K562 (cell line): ENCODE data around the gene HSPA1B. TPM values are rescaled to one million over a fixed set of nuclear protein-coding genes. Genes with fewer than 3 reads are reported as not detected.

Source experiments
- ATAC-seq: fragments of 200-7000 bp; cut with Tn5 transposase; 3 replicates; pipeline ENCODE4 v1.9.1; 2020; ENCODE audit warnings: moderate library complexity
- BruUV-seq: library from RNA; stranded (reverse); fragments of 400-500 nt; replicated peaks from 2 replicates; lab custom pipeline; 2021; lab: Mats Ljungman, UMichigan
- CTCF ChIA-PET: fragments of 300-600 bp; formaldehyde crosslinking; extraction: SDS; loops from one replicate; lab custom pipeline; 2021; ENCODE audit warnings: low intra/inter-chr PET ratio; lab: Yijun Ruan, JAX
- POLR2A ChIA-PET: fragments of 300-600, 350-650 bp; sonication (Branson Sonifier 250); formaldehyde crosslinking; extraction: SDS; loops from one replicate; lab custom pipeline; 2021; ENCODE audit warnings: antibody characterized with exemption, inconsistent platforms; lab: Yijun Ruan, JAX
- DNase-seq, 4 experiments: peaks; one replicate each; pipeline versions ENCODE4 v3.0.0 to v3.0.0-alpha.2; 2011 to 2018; ENCODE audit warnings: low spot score in 3 of 4, mixed read lengths in 3 of 4; ENCODE audit errors: extremely low read depth in 1 of 4
- FAIRE-seq: peaks from 2 replicates; lab custom pipeline; 2011; peaks lifted over from hg19 to GRCh38; lab: Jason Lieb, UNC
- H2AFZ ChIP-seq: 2 replicates; pipeline ENCODE4 v1.6.0; 2011; ENCODE audit warnings: low read depth, low read length, control low read depth, inconsistent platforms
- H3K27ac ChIP-seq: fragments of 200-600 bp; 3 replicates; pipeline ENCODE4 v1.8.0; 2011; ENCODE audit warnings: low read depth, mild to moderate bottlenecking, control low read depth, inconsistent platforms, low read length, moderate library complexity, mixed read lengths; ENCODE audit errors: extremely low read depth
- H3K27me3 ChIP-seq, 2 experiments: fragments of 300-600 bp in 1 of 2; 2 replicates in 1 of 2; 3 replicates in 1 of 2; pipeline versions ENCODE4 v1.6.0 to v1.8.0; 2011; ENCODE audit warnings: inconsistent platforms in 2 of 2, low read length in 2 of 2, mild to moderate bottlenecking in 1 of 2, mixed read lengths in 1 of 2, moderate library complexity in 1 of 2; ENCODE audit not compliant: control insufficient read depth in 2 of 2, insufficient read depth in 2 of 2
- H3K36me3 ChIP-seq: fragments of 300-600 bp; 3 replicates; pipeline ENCODE4 v1.8.0; 2011; ENCODE audit warnings: mild to moderate bottlenecking, low read length, inconsistent platforms; ENCODE audit not compliant: control insufficient read depth, insufficient read depth
- H3K4me1 ChIP-seq, 2 experiments: fragments of 200-600 bp in 1 of 2; replicated peaks in 1 of 2; 2 replicates in 1 of 2; 3 replicates in 1 of 2; pipeline versions ENCODE4 v1.5.1 to v1.8.0; 2011; ENCODE audit warnings: inconsistent platforms in 2 of 2, low read length in 2 of 2, mild to moderate bottlenecking in 1 of 2, mixed read lengths in 1 of 2, moderate library complexity in 1 of 2; ENCODE audit not compliant: control insufficient read depth in 2 of 2, insufficient read depth in 2 of 2
- H3K4me2 ChIP-seq: 2 replicates; pipeline ENCODE4 v1.6.1; 2011; ENCODE audit warnings: low read length, control low read depth, inconsistent platforms, mixed read lengths; ENCODE audit not compliant: insufficient read depth
- H3K4me3 ChIP-seq: fragments of 200-600 bp; sonication (generic), shearing (Covaris generic); 2 replicates; pipeline ENCODE4 v1.5.1; 2016; ENCODE audit warnings: control low read depth, inconsistent platforms
- H3K79me2 ChIP-seq: fragments of 200-600 bp; 3 replicates; pipeline ENCODE4 v1.8.0; 2011; ENCODE audit warnings: low read length, inconsistent platforms; ENCODE audit not compliant: control insufficient read depth, insufficient read depth
- H3K9ac ChIP-seq, 2 experiments: 2 replicates each; pipeline versions ENCODE4 v1.6.0 to v1.6.1; 2011; ENCODE audit warnings: low read depth in 2 of 2, low read length in 2 of 2, control low read depth in 1 of 2, inconsistent platforms in 1 of 2, mild to moderate bottlenecking in 1 of 2, mixed read lengths in 1 of 2; ENCODE audit not compliant: insufficient read depth in 1 of 2
- H3K9me1 ChIP-seq: one replicate; pipeline ENCODE4 v1.6.0; 2011; ENCODE audit warnings: inconsistent platforms, mild to moderate bottlenecking, low read length, moderate library complexity; ENCODE audit not compliant: control insufficient read depth, insufficient read depth
- H3K9me3 ChIP-seq: replicated peaks from 2 replicates; pipeline ENCODE4 v1.5.1; 2011; ENCODE audit warnings: low read depth, low read length, inconsistent platforms; ENCODE audit not compliant: control insufficient read depth, insufficient read depth
- H4K20me1 ChIP-seq: replicated peaks from 2 replicates; pipeline ENCODE4 v1.6.1; 2011; ENCODE audit warnings: low read length, inconsistent platforms, mixed read lengths; ENCODE audit not compliant: control insufficient read depth, insufficient read depth
- BCOR ChIP-seq: fragments of 450-650 bp; IDR thresholded peaks from 2 replicates; pipeline ENCODE4 v1.6.1; 2016
- ETV5 ChIP-seq: sonication (generic); formaldehyde crosslinking; IDR thresholded peaks from 2 replicates; pipeline ENCODE4 v1.4.0; 2020; ENCODE audit warnings: low read depth, mild to moderate bottlenecking, missing genetic modification reagents
- FOXK1 ChIP-seq: sonication (generic); formaldehyde crosslinking; IDR thresholded peaks from 2 replicates; pipeline ENCODE4 v1.8.0; 2022; ENCODE audit warnings: missing genetic modification reagents, mild to moderate bottlenecking, borderline replicate concordance
- FOXK2 ChIP-seq, 2 experiments: fragments of 450-650 bp; IDR thresholded peaks in 1 of 2; conservative IDR thresholded peaks in 1 of 2; 2 replicates each; pipeline ENCODE4 v1.6.1; 2016; ENCODE audit warnings: low read depth in 2 of 2, mild to moderate bottlenecking in 1 of 2
- GABPA ChIP-seq: fragments of 200-800 bp; sonication (Bioruptor generic); conservative IDR thresholded peaks from 2 replicates; pipeline ENCODE4 v1.6.1; 2016; ENCODE audit warnings: low read depth, missing genetic modification characterization, missing compliant biosample characterization
- JUN ChIP-seq, 2 experiments: sonication (generic) in 1 of 2; formaldehyde crosslinking in 1 of 2; IDR thresholded peaks; 2 replicates each; pipeline versions ENCODE4 v1.6.1 to v1.8.0; 2012 to 2022; ENCODE audit warnings: borderline replicate concordance in 2 of 2, mild to moderate bottlenecking in 2 of 2, improper control_type of control experiment in 1 of 2, low read depth in 1 of 2, low read length in 1 of 2, missing genetic modification reagents in 1 of 2
- RAD51 ChIP-seq: fragments of 450-650 bp; IDR thresholded peaks from 2 replicates; pipeline ENCODE4 v1.7.1; 2016; ENCODE audit warnings: low read depth, mild to moderate bottlenecking, borderline replicate concordance
- TFAM ChIP-seq: fragments of 250-450 bp; sonication (Bioruptor Pico); conservative IDR thresholded peaks from 2 replicates; pipeline ENCODE4 v1.5.0; 2021; ENCODE audit warnings: mild to moderate bottlenecking, moderate library complexity
- WGBS: fragments of 100-300 bp; shearing (Covaris generic); methylation state at CpG from one replicate; pipeline ENCODE4 v1.1.6; 2016; ENCODE audit warnings: low coverage, mixed read lengths; ENCODE audit not compliant: insufficient coverage; ENCODE audit errors: missing lambda C conversion rate; 5-methylcytosine and 5-hydroxymethylcytosine counted together
- in situ Hi-C: fragments of 300-500 bp; cut with MboI; formaldehyde crosslinking; loops from 4 replicates; pipeline ENCODE4 v1.15.0; 2018; ENCODE audit warnings: inconsistent platforms, mixed read lengths
- intact Hi-C: fragments of 100-400 bp; cut with micrococcal nuclease; formaldehyde crosslinking; loops from 2 replicates; pipeline ENCODE4 v1.14.2; 2022
- polyA plus RNA-seq, 8 experiments: library from polyadenylated mRNA; depleted of rRNA in 4 of 8; stranded (reverse) in 5 of 8; unstranded in 3 of 8; fragments of >200 nt; fragmentation: Nextera tagmentation in 2 of 8; fragmentation: Illumina TruSeq in 1 of 8; extraction: Ambion mirVana in 2 of 8; extraction: Trizol in 1 of 8; gene quantifications; 2 replicates each; pipeline versions ENCODE4 v1.2.1 to v1.2.3, GENCODE V29; 2011 to 2014; ENCODE audit warnings: inconsistent platforms in 1 of 8, missing spikeins in 1 of 8
- total RNA-seq, 7 experiments: library from RNA; depleted of rRNA in 6 of 7; stranded (reverse); fragments of >200 nt in 6 of 7; fragmentation: Illumina TruSeq in 2 of 7; extraction: Trizol in 2 of 7; gene quantifications; 2 replicates each; pipeline versions ENCODE4 v1.2.1 to v1.2.3, GENCODE V29; 2011 to 2021; ENCODE audit warnings: low replicate concordance in 1 of 7
- TF ChIP-seq, protein P1 (sequence below): fragments of 250-450 bp; sonication (Bioruptor Pico); IDR thresholded peaks from 2 replicates; pipeline ENCODE4 v1.8.0; 2021; ENCODE audit warnings: mild to moderate bottlenecking, moderate library complexity
- TF ChIP-seq, protein P2 (sequence below): fragments of 200-800 bp; sonication (Bioruptor generic); IDR thresholded peaks from 2 replicates; pipeline ENCODE4 v1.6.1; 2016; ENCODE audit warnings: missing genetic modification characterization, missing compliant biosample characterization

HSPA1B gene
- total and polyA plus RNA-seq, 9 of the 15 experiments (the other 6 are each of a cell fraction or from before 2014, with no cell fraction given) = 0.27 to 227 (median 51.2) TPM

DNA sequence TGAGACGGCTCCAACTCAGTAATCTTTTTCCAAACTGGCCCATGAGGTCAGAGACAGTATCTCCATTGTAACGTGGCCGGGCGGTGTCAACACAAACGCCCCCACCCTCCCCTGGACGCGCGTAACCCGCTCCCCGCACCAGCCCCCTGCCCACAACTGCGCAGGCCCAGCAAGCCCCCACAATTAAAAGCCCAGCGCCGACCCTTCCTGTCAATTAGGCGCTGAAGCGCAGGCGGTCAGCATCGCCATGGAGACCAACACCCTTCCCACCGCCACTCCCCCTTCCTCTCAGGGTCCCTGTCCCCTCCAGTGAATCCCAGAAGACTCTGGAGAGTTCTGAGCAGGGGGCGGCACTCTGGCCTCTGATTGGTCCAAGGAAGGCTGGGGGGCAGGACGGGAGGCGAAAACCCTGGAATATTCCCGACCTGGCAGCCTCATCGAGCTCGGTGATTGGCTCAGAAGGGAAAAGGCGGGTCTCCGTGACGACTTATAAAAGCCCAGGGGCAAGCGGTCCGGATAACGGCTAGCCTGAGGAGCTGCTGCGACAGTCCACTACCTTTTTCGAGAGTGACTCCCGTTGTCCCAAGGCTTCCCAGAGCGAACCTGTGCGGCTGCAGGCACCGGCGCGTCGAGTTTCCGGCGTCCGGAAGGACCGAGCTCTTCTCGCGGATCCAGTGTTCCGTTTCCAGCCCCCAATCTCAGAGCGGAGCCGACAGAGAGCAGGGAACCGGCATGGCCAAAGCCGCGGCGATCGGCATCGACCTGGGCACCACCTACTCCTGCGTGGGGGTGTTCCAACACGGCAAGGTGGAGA is 12.3 kb upstream of the HSPA1B start, which contains the start of the genes HSPA1A and HSPA1L:
HSPA1A (plus strand) TSS at position 519 of the 814 bp plus-strand sequence; CDS start at position 733, 214 bp downstream.
HSPA1L (minus strand) TSS at position 259 of the 814 bp plus-strand sequence. CDS start 3,311 bp downstream, outside the sequence.
- Histone ChIP-seq H4K20me1 (peaks cover 16% of the 10 kb centered on the region), H3K4me1 (peaks cover 29 to 37% of the 10 kb centered on the region in 2 experiments), H3K79me2 (peaks cover 44% of the 10 kb centered on the region), H3K36me3 (peaks cover 23% of the 10 kb centered on the region), H2AFZ (peak within 1 kb of the TSS; percentile 82), H3K27ac (peak within 1 kb of the TSS; percentile 97), H3K27me3 (no peaks in the 10 kb centered on the region), H3K4me3 (peak within 1 kb of the TSS; percentile 54), H3K9me3 (no peaks in the 10 kb centered on the region), H3K9me1 (no peaks in the 10 kb centered on the region), H3K4me2 (peak within 1 kb of the TSS; percentile 97), H3K9ac (peak within 1 kb of the TSS; percentile 78 to 88)
- ChIA-PET CTCF (no interaction called here), POLR2A (interaction anchor here (0.6 to 4.5 kb wide), 33 partner anchors 9 to 1152 kb away, joined by 3 to 93 read pairs (median 4); partner anchors contain the start of genes ABHD16A, C6orf47, DDAH2 and GPANK1)
- ATAC-seq = peak; percentile 73
- no TSS peak for BruUV-seq
- WGBS = under 1% methylated on average over 56 of the region's 56 CpGs
- peak; percentile 90 for FAIRE-seq
- intact Hi-C loops = loop anchor here (2.0 kb wide), 1 partner anchor 20 kb away; the partner anchor contains the start of gene VARS1
- in situ Hi-C loops = no loop called here
- DNase-seq = peak; percentile 97 to 100 (median 98)
- TF ChIP-seq RAD51 (0 out of 2 replicates have a peak, but pooled peaks have one; percentile 22), JUN (IDR thresholded peaks at IDR 0.05; ENCODE audit: borderline replicate concordance, low read depth, low read length) (no peak), JUN (CRISPR knock-in tag; IDR thresholded peaks at IDR 0.05; ENCODE audit: borderline replicate concordance) (0 out of 2 replicates have a peak, but pooled peaks have one; percentile 82), TFAM (CRISPR knock-in tag) (no peak), FOXK2 (conservative IDR thresholded peaks at IDR 0.05 in 1 of 2, IDR thresholded peaks at IDR 0.05 in 1 of 2; ENCODE audit: low read depth in 2 of 2) (peak; percentile 2 to 49; a peak in 1 of 4 replicates), FOXK1 (CRISPR knock-in tag) (peak; percentile 83; the same call in 1 of the 2 replicates), GABPA (tag) (no peak), BCOR (peak; percentile 85), ETV5 (CRISPR knock-in tag) (peak; percentile 81)
- TF ChIP-seq, protein P1, sequence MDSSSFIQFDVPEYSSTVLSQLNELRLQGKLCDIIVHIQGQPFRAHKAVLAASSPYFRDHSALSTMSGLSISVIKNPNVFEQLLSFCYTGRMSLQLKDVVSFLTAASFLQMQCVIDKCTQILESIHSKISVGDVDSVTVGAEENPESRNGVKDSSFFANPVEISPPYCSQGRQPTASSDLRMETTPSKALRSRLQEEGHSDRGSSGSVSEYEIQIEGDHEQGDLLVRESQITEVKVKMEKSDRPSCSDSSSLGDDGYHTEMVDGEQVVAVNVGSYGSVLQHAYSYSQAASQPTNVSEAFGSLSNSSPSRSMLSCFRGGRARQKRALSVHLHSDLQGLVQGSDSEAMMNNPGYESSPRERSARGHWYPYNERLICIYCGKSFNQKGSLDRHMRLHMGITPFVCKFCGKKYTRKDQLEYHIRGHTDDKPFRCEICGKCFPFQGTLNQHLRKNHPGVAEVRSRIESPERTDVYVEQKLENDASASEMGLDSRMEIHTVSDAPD = no peak
- TF ChIP-seq, protein P2, sequence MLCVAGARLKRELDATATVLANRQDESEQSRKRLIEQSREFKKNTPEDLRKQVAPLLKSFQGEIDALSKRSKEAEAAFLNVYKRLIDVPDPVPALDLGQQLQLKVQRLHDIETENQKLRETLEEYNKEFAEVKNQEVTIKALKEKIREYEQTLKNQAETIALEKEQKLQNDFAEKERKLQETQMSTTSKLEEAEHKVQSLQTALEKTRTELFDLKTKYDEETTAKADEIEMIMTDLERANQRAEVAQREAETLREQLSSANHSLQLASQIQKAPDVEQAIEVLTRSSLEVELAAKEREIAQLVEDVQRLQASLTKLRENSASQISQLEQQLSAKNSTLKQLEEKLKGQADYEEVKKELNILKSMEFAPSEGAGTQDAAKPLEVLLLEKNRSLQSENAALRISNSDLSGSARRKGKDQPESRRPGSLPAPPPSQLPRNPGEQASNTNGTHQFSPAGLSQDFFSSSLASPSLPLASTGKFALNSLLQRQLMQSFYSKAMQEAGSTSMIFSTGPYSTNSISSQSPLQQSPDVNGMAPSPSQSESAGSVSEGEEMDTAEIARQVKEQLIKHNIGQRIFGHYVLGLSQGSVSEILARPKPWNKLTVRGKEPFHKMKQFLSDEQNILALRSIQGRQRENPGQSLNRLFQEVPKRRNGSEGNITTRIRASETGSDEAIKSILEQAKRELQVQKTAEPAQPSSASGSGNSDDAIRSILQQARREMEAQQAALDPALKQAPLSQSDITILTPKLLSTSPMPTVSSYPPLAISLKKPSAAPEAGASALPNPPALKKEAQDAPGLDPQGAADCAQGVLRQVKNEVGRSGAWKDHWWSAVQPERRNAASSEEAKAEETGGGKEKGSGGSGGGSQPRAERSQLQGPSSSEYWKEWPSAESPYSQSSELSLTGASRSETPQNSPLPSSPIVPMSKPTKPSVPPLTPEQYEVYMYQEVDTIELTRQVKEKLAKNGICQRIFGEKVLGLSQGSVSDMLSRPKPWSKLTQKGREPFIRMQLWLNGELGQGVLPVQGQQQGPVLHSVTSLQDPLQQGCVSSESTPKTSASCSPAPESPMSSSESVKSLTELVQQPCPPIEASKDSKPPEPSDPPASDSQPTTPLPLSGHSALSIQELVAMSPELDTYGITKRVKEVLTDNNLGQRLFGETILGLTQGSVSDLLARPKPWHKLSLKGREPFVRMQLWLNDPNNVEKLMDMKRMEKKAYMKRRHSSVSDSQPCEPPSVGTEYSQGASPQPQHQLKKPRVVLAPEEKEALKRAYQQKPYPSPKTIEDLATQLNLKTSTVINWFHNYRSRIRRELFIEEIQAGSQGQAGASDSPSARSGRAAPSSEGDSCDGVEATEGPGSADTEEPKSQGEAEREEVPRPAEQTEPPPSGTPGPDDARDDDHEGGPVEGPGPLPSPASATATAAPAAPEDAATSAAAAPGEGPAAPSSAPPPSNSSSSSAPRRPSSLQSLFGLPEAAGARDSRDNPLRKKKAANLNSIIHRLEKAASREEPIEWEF (CRISPR knock-in tag) = no peak
